ENCODE data around the gene DSE.

- no peak for TF ChIP-seq POLR2A (IDR thresholded peaks at IDR 0.05)
- TF ChIP-seq, protein P1, sequence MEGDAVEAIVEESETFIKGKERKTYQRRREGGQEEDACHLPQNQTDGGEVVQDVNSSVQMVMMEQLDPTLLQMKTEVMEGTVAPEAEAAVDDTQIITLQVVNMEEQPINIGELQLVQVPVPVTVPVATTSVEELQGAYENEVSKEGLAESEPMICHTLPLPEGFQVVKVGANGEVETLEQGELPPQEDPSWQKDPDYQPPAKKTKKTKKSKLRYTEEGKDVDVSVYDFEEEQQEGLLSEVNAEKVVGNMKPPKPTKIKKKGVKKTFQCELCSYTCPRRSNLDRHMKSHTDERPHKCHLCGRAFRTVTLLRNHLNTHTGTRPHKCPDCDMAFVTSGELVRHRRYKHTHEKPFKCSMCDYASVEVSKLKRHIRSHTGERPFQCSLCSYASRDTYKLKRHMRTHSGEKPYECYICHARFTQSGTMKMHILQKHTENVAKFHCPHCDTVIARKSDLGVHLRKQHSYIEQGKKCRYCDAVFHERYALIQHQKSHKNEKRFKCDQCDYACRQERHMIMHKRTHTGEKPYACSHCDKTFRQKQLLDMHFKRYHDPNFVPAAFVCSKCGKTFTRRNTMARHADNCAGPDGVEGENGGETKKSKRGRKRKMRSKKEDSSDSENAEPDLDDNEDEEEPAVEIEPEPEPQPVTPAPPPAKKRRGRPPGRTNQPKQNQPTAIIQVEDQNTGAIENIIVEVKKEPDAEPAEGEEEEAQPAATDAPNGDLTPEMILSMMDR (IDR thresholded peaks at IDR 0.05): no peak
- TF ChIP-seq EP300 (IDR thresholded peaks at IDR 0.05): no peak
Measured at GRCh38 chr6:116400328-116400727, 29.6 kb downstream of the DSE start.
